COLO668 (cell line): ENCODE results near the gene TPCN2.

Experiments used
- DNase-seq: peaks from one replicate; lab custom pipeline; 2025; ENCODE audit not compliant: unreplicated experiment; lab: John Stamatoyannopoulos, UW

TPCN2 gene

GRCh38 chr11:69108030-69108429 lies 59.3 kb downstream of the TPCN2 start:
- no peak for DNase-seq

- DNase-seq = no peak
Measured at GRCh38 chr11:69108559-69108958, 59.8 kb downstream of the TPCN2 start.

- DNase-seq = no peak
Measured at GRCh38 chr11:69109101-69109500, 60.4 kb downstream of the TPCN2 start.

GRCh38 chr11:69110451-69110850 lies 61.7 kb downstream of the TPCN2 start:
- no peak for DNase-seq

GRCh38 chr11:69111624-69112542 lies 63.2 kb downstream of the TPCN2 start:
- no peak for DNase-seq

- no peak for DNase-seq
Measured at GRCh38 chr11:69113226-69113625, 64.5 kb downstream of the TPCN2 start.

GRCh38 chr11:69113646-69114340 lies 65.1 kb downstream of the TPCN2 start:
- no peak for DNase-seq

GRCh38 chr11:69114362-69114761 lies 65.6 kb downstream of the TPCN2 start:
- DNase-seq = no peak

GRCh38 chr11:69114811-69115523 lies 66.2 kb downstream of the TPCN2 start:
- no peak for DNase-seq

GRCh38 chr11:69115586-69116560 lies 67.1 kb downstream of the TPCN2 start:
- no peak for DNase-seq

GRCh38 chr11:69116671-69117070 lies 67.9 kb downstream of the TPCN2 start:
- DNase-seq = no peak

- DNase-seq = no peak
Measured at GRCh38 chr11:69119190-69119589, 70.5 kb downstream of the TPCN2 start.

GRCh38 chr11:69120096-69120875 lies 71.6 kb downstream of the TPCN2 start:
- DNase-seq = no peak

GRCh38 chr11:69121021-69121420 lies 72.3 kb downstream of the TPCN2 start:
- no peak for DNase-seq

- no peak for DNase-seq
Measured at GRCh38 chr11:69121621-69122325, 73.0 kb downstream of the TPCN2 start.

GRCh38 chr11:69122326-69122629 lies 73.5 kb downstream of the TPCN2 start:
- DNase-seq = no peak

- DNase-seq = peak; percentile 63
Measured at GRCh38 chr11:69122630-69123431, 74.1 kb downstream of the TPCN2 start.
